Suppressor macrophage treated with lipopolysaccharide for 1 hour (primary cell): ENCODE data around the gene ERICH4.

ENCODE experiments used
- DNase-seq, 3 donors: peaks; one replicate each; pipeline ENCODE4 v3.0.0-alpha.2; 2020 to 2022

The ERICH4 gene

GRCh38 chr19:41435936-41436673 lies 6.9 kb upstream of the ERICH4 start:
- DNase-seq, result no peak

- DNase-seq, result no peak
Observed at GRCh38 chr19:41436674-41436951, 6.3 kb upstream of the ERICH4 start.

- DNase-seq, result no peak
Observed at GRCh38 chr19:41437944-41438574, 4.9 kb upstream of the ERICH4 start.

- DNase-seq, result peak; percentile 97 to 99 (median 98)
Observed at GRCh38 chr19:41439441-41440222, 3.3 kb upstream of the ERICH4 start, which contains the start of gene DMAC2. Gene DMAC2, minus strand, starts transcription at chr19:41439912. Its CDS starts 13 bp downstream, at chr19:41439899.

GRCh38 chr19:41441321-41441945 lies 1.5 kb upstream of the ERICH4 start:
- no peak for DNase-seq

- no peak for DNase-seq
Observed at GRCh38 chr19:41443813-41444455, 978 bp downstream of the ERICH4 start.

- DNase-seq, result no peak
Observed at GRCh38 chr19:41445575-41445974, 2.6 kb downstream of the ERICH4 start.

- no peak for DNase-seq
Observed at GRCh38 chr19:41447732-41448332, 4.9 kb downstream of the ERICH4 start.

- peak; percentile 75 to 83 (median 81) for DNase-seq
Observed at GRCh38 chr19:41449079-41449864, 6.3 kb downstream of the ERICH4 start.

GRCh38 chr19:41449865-41450178 lies 6.9 kb downstream of the ERICH4 start:
- no peak for DNase-seq

GRCh38 chr19:41452584-41453275 lies 9.8 kb downstream of the ERICH4 start:
- DNase-seq, result no peak

GRCh38 chr19:41455936-41456335 lies 13.0 kb downstream of the ERICH4 start:
- no peak for DNase-seq

- DNase-seq, result no peak
Observed at GRCh38 chr19:41456342-41456918, 13.5 kb downstream of the ERICH4 start.

- DNase-seq, result no peak
Observed at GRCh38 chr19:41457241-41457640, 14.3 kb downstream of the ERICH4 start.

- no peak for DNase-seq
Observed at GRCh38 chr19:41462497-41462896, 19.5 kb downstream of the ERICH4 start.

GRCh38 chr19:41463257-41464256 lies 20.6 kb downstream of the ERICH4 start:
- peak in 2 of 3 donors; percentile 14 to 28 for DNase-seq

- DNase-seq, result no peak
Observed at GRCh38 chr19:41476583-41476982, 33.6 kb downstream of the ERICH4 start.

- no peak for DNase-seq
Observed at GRCh38 chr19:41478171-41478570, 35.2 kb downstream of the ERICH4 start.
